GM12878 (cell line): Measurements from ENCODE around the gene PPP1R13B. TPM values are rescaled to one million over a fixed set of nuclear protein-coding genes. Genes with fewer than 3 reads are reported as not detected.

Experiments
- ATAC-seq: fragments of 200-7000 bp; cut with Tn5 transposase; 3 replicates; pipeline ENCODE4 v1.9.1; 2020; ENCODE audit warnings: mild to moderate bottlenecking, moderate library complexity
- BruUV-seq: library from RNA; stranded (reverse); fragments of 400-500 nt; replicated peaks from 2 replicates; lab custom pipeline; 2021; lab: Mats Ljungman, UMichigan
- CTCF ChIA-PET: fragments of 300-600 bp; sonication (Branson Sonifier 250); formaldehyde crosslinking; extraction: SDS; loops from one replicate; lab custom pipeline; 2021; ENCODE audit warnings: inconsistent platforms; lab: Yijun Ruan, JAX
- POLR2A ChIA-PET: fragments of 350-600 bp; formaldehyde crosslinking; extraction: SDS; loops from one replicate; lab custom pipeline; 2021; ENCODE audit warnings: inconsistent platforms; lab: Charles Lee
- RAD21 ChIA-PET: fragments of 300-600 bp; sonication (Branson Sonifier 250); formaldehyde crosslinking; loops from one replicate; lab custom pipeline; 2023; ENCODE audit warnings: antibody characterized with exemption; ENCODE audit not compliant: unreplicated experiment; lab: Charles Lee
- SMC1A ChIA-PET: fragments of 300-600 bp; sonication (Branson Sonifier 250); formaldehyde crosslinking; loops from one replicate; lab custom pipeline; 2023; ENCODE audit not compliant: unreplicated experiment, uncharacterized antibody; lab: Charles Lee
- DNase-seq: peaks from one replicate; pipeline ENCODE4 v3.0.0-alpha.2; 2011; ENCODE audit warnings: low read depth, low spot score
- FAIRE-seq: peaks from 3 replicates; lab custom pipeline; 2011; peaks lifted over from hg19 to GRCh38; lab: Jason Lieb, UNC
- H2AFZ ChIP-seq: 2 replicates; pipeline ENCODE4 v1.6.0; 2011; ENCODE audit warnings: low read depth, low read length, control low read depth; ENCODE audit not compliant: control insufficient read depth
- H3K27ac ChIP-seq: 2 replicates; pipeline ENCODE4 v1.5.1; 2011; ENCODE audit warnings: control low read depth; ENCODE audit not compliant: control insufficient read depth, insufficient read depth
- H3K27me3 ChIP-seq, 2 experiments: replicated peaks in 1 of 2; 2 replicates each; pipeline versions ENCODE4 v1.6.0 to v1.6.1; 2011; ENCODE audit warnings: low read length in 1 of 2; ENCODE audit not compliant: control insufficient read depth in 2 of 2, insufficient read depth in 2 of 2
- H3K36me3 ChIP-seq, 2 experiments: 2 replicates each; pipeline ENCODE4 v1.5.1; 2011; ENCODE audit warnings: low read length in 1 of 2; ENCODE audit not compliant: control insufficient read depth in 2 of 2, insufficient read depth in 2 of 2
- H3K4me1 ChIP-seq: 2 replicates; pipeline ENCODE4 v1.6.1; 2011; ENCODE audit warnings: mild to moderate bottlenecking, low read length, moderate library complexity, mixed read lengths; ENCODE audit not compliant: control insufficient read depth, insufficient read depth
- H3K4me2 ChIP-seq: 2 replicates; pipeline ENCODE4 v1.6.0; 2011; ENCODE audit warnings: control low read depth; ENCODE audit not compliant: control insufficient read depth, insufficient read depth
- H3K4me3 ChIP-seq: fragments of 200-600 bp; sonication (generic); 2 replicates; pipeline ENCODE4 v1.5.1; 2016
- H3K79me2 ChIP-seq: 2 replicates; pipeline ENCODE4 v1.6.0; 2011; ENCODE audit warnings: low read length; ENCODE audit not compliant: control insufficient read depth, insufficient read depth
- H3K9ac ChIP-seq: 2 replicates; pipeline ENCODE4 v1.8.0; 2011; ENCODE audit warnings: low read length, control low read depth, mixed read lengths; ENCODE audit not compliant: control insufficient read depth, insufficient read depth
- H3K9me3 ChIP-seq: replicated peaks from 3 replicates; pipeline ENCODE4 v1.5.1; 2011; ENCODE audit warnings: mild to moderate bottlenecking, low read length; ENCODE audit not compliant: control insufficient read depth, insufficient read depth
- H4K20me1 ChIP-seq: 2 replicates; pipeline ENCODE4 v1.6.0; 2011; ENCODE audit not compliant: control insufficient read depth, insufficient read depth
- CEBPB ChIP-seq, 2 experiments: fragments of 150-350 bp in 1 of 2; IDR thresholded peaks; 2 replicates each; pipeline ENCODE4 v1.6.1; 2012 to 2014; ENCODE audit warnings: low read depth in 2 of 2, low read length in 2 of 2, borderline replicate concordance in 1 of 2, inconsistent platforms in 1 of 2
- CTCF ChIP-seq, 3 experiments: IDR thresholded peaks in 2 of 3; conservative IDR thresholded peaks in 1 of 3; 2 replicates each; pipeline ENCODE4 v1.5.1; 2011; ENCODE audit warnings: low read depth in 3 of 3, low read length in 3 of 3, mild to moderate bottlenecking in 3 of 3, control low read depth in 2 of 3, moderate library complexity in 2 of 3, inconsistent platforms in 1 of 3, mixed read lengths in 1 of 3; ENCODE audit not compliant: control insufficient read depth in 2 of 3, insufficient read depth in 1 of 3; ENCODE audit errors: extremely low read depth in 1 of 3
- ETV6 ChIP-seq, 2 experiments: fragments of 450-650 bp in 1 of 2; IDR thresholded peaks in 1 of 2; conservative IDR thresholded peaks in 1 of 2; 2 replicates each; pipeline ENCODE4 v1.6.1; 2014; ENCODE audit warnings: antibody characterized with exemption in 1 of 2, borderline replicate concordance in 1 of 2, low read depth in 1 of 2, mild to moderate bottlenecking in 1 of 2, moderate library complexity in 1 of 2
- HDAC6 ChIP-seq: fragments of 200-600 bp; sonication (generic); IDR thresholded peaks from one replicate; pipeline ENCODE4 v1.8.0; 2017; ENCODE audit warnings: antibody characterized with exemption; ENCODE audit not compliant: unreplicated experiment
- IRF3 ChIP-seq: fragments of 450-650 bp; IDR thresholded peaks from 2 replicates; pipeline ENCODE4 v1.6.1; 2014; ENCODE audit warnings: mild to moderate bottlenecking
- RAD21 ChIP-seq: IDR thresholded peaks from 2 replicates; pipeline ENCODE4 v1.6.1; 2011; ENCODE audit warnings: mild to moderate bottlenecking, low read depth, low read length, moderate library complexity; ENCODE audit not compliant: insufficient read depth
- SMC3 ChIP-seq: IDR thresholded peaks from 2 replicates; pipeline ENCODE4 v1.6.1; 2011; ENCODE audit warnings: low read length, improper control_type of control experiment, borderline replicate concordance
- USF1 ChIP-seq: IDR thresholded peaks from 2 replicates; pipeline ENCODE4 v1.6.1; 2011; ENCODE audit warnings: borderline replicate concordance, low read depth, mild to moderate bottlenecking, moderate library complexity, mixed read lengths, low read length; ENCODE audit not compliant: insufficient read depth; ENCODE audit errors: extremely low read length
- YY1 ChIP-seq: IDR thresholded peaks from 2 replicates; pipeline ENCODE4 v1.6.1; 2011; ENCODE audit warnings: low read depth, mild to moderate bottlenecking, low read length
- ZNF384 ChIP-seq: IDR thresholded peaks from 2 replicates; pipeline ENCODE4 v1.6.1; 2012; ENCODE audit warnings: low read depth, mild to moderate bottlenecking, low read length, improper control_type of control experiment, borderline replicate concordance
- ZNF622 ChIP-seq: fragments of 450-650 bp; IDR thresholded peaks from 2 replicates; pipeline ENCODE4 v1.6.1; 2017; ENCODE audit warnings: mild to moderate bottlenecking, inconsistent platforms
- WGBS: methylation state at CpG from one replicate; pipeline ENCODE4 v1.1.6; 2016; ENCODE audit warnings: low lambda C conversion rate; ENCODE audit not compliant: insufficient replicate concordance, insufficient coverage; ENCODE audit errors: missing lambda C conversion rate; 5-methylcytosine and 5-hydroxymethylcytosine counted together
- in situ Hi-C: fragments of 300-500 bp; cut with MboI; formaldehyde crosslinking; loops from 9 replicates; pipeline ENCODE4 v1.14.3; 2018; ENCODE audit warnings: mixed read lengths
- intact Hi-C: fragments of 100-400 bp; cut with micrococcal nuclease; formaldehyde crosslinking; loops from one replicate; pipeline ENCODE4 v1.14.2; 2022; ENCODE audit not compliant: unreplicated experiment
- polyA plus RNA-seq, 11 experiments: library from polyadenylated mRNA; depleted of rRNA in 4 of 11; unstranded in 6 of 11; stranded (reverse) in 5 of 11; fragments of >200 nt; fragmentation: Nextera tagmentation in 4 of 11; fragmentation: Illumina TruSeq in 1 of 11; extraction: Ambion mirVana in 4 of 11; extraction: Trizol in 1 of 11; gene quantifications; 1 replicate in 1 of 11; 2 replicates in 10 of 11; pipeline versions ENCODE4 v1.2.1 to v1.2.3, GENCODE V29; 2011 to 2016; ENCODE audit warnings: inconsistent platforms in 2 of 11, missing spikeins in 2 of 11, low read depth in 1 of 11
- total RNA-seq, 4 experiments: library from RNA; depleted of rRNA in 3 of 4; stranded (reverse); fragments of >200 nt in 3 of 4; fragmentation: Illumina TruSeq in 1 of 4; extraction: Trizol in 1 of 4; gene quantifications; 2 replicates each; pipeline versions ENCODE4 v1.2.1 to v1.2.3, GENCODE V29; 2013 to 2021

The PPP1R13B gene
- total and polyA plus RNA-seq, 10 of the 15 experiments (the other 5 are each of a cell fraction or from before 2014, with no cell fraction given): 0.16 to 8.1 (median 3.2) TPM

GRCh38 chr14:103808403-103809001 is 38.9 kb downstream of the PPP1R13B start:
- Histone ChIP-seq H3K79me2 (no peaks in the 10 kb centered on the region), H3K27ac (no peak overlapping the region), H4K20me1 (no peaks in the 10 kb centered on the region)
- CTCF ChIA-PET: interaction anchor here (0.7 to 7.1 kb wide), 40 partner anchors 9 to 268 kb away, joined by 3 to 96 read pairs (median 5); no protein-coding TSS in a partner anchor
- in situ Hi-C loops: loop anchor here (5.0 kb wide), 2 partner anchors 104 to 174 kb away; no protein-coding TSS in a partner anchor
- TF ChIP-seq ZNF384 (no peak), USF1 (no peak), SMC3 (peak; percentile 79), HDAC6 (no peak), IRF3 (no peak), CTCF (IDR thresholded peaks at IDR 0.05 in 2 of 3, conservative IDR thresholded peaks at IDR 0.05 in 1 of 3; ENCODE audit: control insufficient read depth in 2 of 3, extremely low read depth in 1 of 3, insufficient read depth in 1 of 3, low read depth in 3 of 3, low read length in 3 of 3) (peak; percentile 79 to 88 (median 85)), ZNF622 (no peak), RAD21 (peak; percentile 91), YY1 (0 out of 2 replicates have a peak, but pooled peaks have one; percentile 39), ETV6 (conservative IDR thresholded peaks at IDR 0.05 in 1 of 2, IDR thresholded peaks at IDR 0.05 in 1 of 2; ENCODE audit: borderline replicate concordance in 1 of 2, low read depth in 1 of 2) (no peak), CEBPB (IDR thresholded peaks at IDR 0.05; ENCODE audit: borderline replicate concordance in 1 of 2, low read depth in 2 of 2, low read length in 2 of 2) (no peak)
- TF ChIP-seq, all 136 proteins: peak for 4
- H3K4me2 ChIP-seq: no peak overlapping the region
- POLR2A ChIA-PET: interaction anchor here (0.6 to 1.3 kb wide), 2 partner anchors 11 to 17 kb away, joined by 4 to 9 read pairs; no protein-coding TSS in a partner anchor
- no peaks in the 10 kb centered on the region for H3K9me3 ChIP-seq
- H3K4me1 ChIP-seq: peaks cover 30% of the 10 kb centered on the region
- intact Hi-C loops: loop anchor here (1.0 to 2.0 kb wide), 4 partner anchors 64 to 268 kb away; no protein-coding TSS in a partner anchor
- RAD21 ChIA-PET: interaction anchor here (0.8 to 3.1 kb wide), 21 partner anchors 9 to 269 kb away, joined by 3 to 24 read pairs (median 4); partner anchors contain the start of genes XRCC3 and ZFYVE21
- ATAC-seq (peak; percentile 89), DNase-seq (no peak), FAIRE-seq (no peak)
- H3K27me3 ChIP-seq: no peaks in the 10 kb centered on the region
- no TSS peak for BruUV-seq
- SMC1A ChIA-PET: interaction anchor here (0.6 to 2.9 kb wide), 23 partner anchors 9 to 360 kb away, joined by 3 to 25 read pairs (median 4); no protein-coding TSS in a partner anchor
- WGBS: 36% methylated on average over 6 of the region's 6 CpGs
- no peaks in the 10 kb centered on the region for H3K36me3 ChIP-seq
- no peak overlapping the region for H2AFZ ChIP-seq
- H3K4me3 ChIP-seq: no peak overlapping the region
- H3K9ac ChIP-seq: no peak overlapping the region
